SK-N-SH treated with all-trans-retinoic acid at 6 μM for 48 hours (cell line): ENCODE measurements around the gene ERH.

ENCODE experiments used
- ARNTL ChIP-seq: fragments of 450-650 bp; formaldehyde crosslinking; IDR thresholded peaks from 2 replicates; pipeline ENCODE4 v1.5.0; 2020; ENCODE audit warnings: low read depth, mild to moderate bottlenecking, moderate library complexity, borderline replicate concordance
- OSR1 ChIP-seq: fragments of 250-450 bp; sonication (Bioruptor Pico); IDR thresholded peaks from 2 replicates; pipeline ENCODE4 v1.8.0; 2022; ENCODE audit warnings: moderate library complexity, mild to moderate bottlenecking, inconsistent platforms
- POU6F1 ChIP-seq: fragments of 250-450 bp; sonication (Bioruptor Pico); IDR thresholded peaks from 2 replicates; pipeline ENCODE4 v1.8.0; 2021; ENCODE audit warnings: low read depth, mild to moderate bottlenecking, moderate library complexity, borderline replicate concordance
- PPARA ChIP-seq: fragments of 250-450 bp; sonication (Bioruptor Pico); IDR thresholded peaks from 2 replicates; pipeline ENCODE4 v1.5.0; 2020; ENCODE audit warnings: mild to moderate bottlenecking, borderline replicate concordance
- TCF4 ChIP-seq: fragments of 250-450 bp; sonication (Bioruptor Pico); IDR thresholded peaks from 2 replicates; pipeline ENCODE4 v1.8.0; 2021; ENCODE audit warnings: mild to moderate bottlenecking, moderate library complexity, borderline replicate concordance
- TOX ChIP-seq: fragments of 250-450 bp; sonication (Bioruptor Pico); IDR thresholded peaks from 2 replicates; pipeline ENCODE4 v1.8.0; 2021; ENCODE audit warnings: mild to moderate bottlenecking, moderate library complexity, borderline replicate concordance
- ZNF70 ChIP-seq: fragments of 450-650 bp; formaldehyde crosslinking; IDR thresholded peaks from 2 replicates; pipeline ENCODE4 v1.5.0; 2020; ENCODE audit warnings: mild to moderate bottlenecking, moderate library complexity
- ZNF8 ChIP-seq: fragments of 450-650 bp; formaldehyde crosslinking; IDR thresholded peaks from 2 replicates; pipeline ENCODE4 v1.5.0; 2020; ENCODE audit warnings: mild to moderate bottlenecking, moderate library complexity
- TF ChIP-seq, protein P1 (sequence below): fragments of 250-450 bp; sonication (Bioruptor Pico); IDR thresholded peaks from 2 replicates; pipeline ENCODE4 v1.5.1; 2021; ENCODE audit warnings: mild to moderate bottlenecking, moderate library complexity
- TF ChIP-seq, protein P2 (sequence below): fragments of 250-450 bp; sonication (Bioruptor Pico); IDR thresholded peaks from 2 replicates; pipeline ENCODE4 v1.5.1; 2020; ENCODE audit warnings: low read depth, mild to moderate bottlenecking, moderate library complexity

DNA sequence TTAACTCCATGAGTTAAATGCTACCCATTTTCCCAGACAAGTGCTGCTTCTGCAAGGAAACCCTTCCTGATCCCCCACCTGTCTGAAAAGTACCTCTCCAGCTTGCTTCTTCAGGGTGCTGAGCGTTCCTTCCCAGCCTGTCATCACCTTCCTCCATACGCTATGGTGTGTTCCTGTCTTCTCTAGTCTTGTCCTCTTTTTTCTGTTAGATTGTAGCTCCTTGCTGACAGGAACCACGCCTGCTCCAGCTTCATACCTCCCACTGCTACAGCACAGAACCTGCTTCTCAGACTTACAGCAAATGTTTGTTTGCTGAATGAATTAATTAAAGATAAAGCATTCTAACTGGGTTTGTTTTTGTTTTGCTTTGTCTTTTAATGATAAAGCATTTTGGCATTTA, 39.1 kb downstream of the ERH start:
- no peak for TF ChIP-seq ZNF8 (CRISPR knock-in tag)
- TF ChIP-seq ARNTL (CRISPR knock-in tag): no peak
- TF ChIP-seq OSR1: no peak
- TF ChIP-seq, protein P1, sequence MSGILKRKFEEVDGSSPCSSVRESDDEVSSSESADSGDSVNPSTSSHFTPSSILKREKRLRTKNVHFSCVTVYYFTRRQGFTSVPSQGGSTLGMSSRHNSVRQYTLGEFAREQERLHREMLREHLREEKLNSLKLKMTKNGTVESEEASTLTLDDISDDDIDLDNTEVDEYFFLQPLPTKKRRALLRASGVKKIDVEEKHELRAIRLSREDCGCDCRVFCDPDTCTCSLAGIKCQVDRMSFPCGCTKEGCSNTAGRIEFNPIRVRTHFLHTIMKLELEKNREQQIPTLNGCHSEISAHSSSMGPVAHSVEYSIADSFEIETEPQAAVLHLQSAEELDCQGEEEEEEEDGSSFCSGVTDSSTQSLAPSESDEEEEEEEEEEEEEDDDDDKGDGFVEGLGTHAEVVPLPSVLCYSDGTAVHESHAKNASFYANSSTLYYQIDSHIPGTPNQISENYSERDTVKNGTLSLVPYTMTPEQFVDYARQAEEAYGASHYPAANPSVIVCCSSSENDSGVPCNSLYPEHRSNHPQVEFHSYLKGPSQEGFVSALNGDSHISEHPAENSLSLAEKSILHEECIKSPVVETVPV (CRISPR knock-in tag): no peak
- no peak for TF ChIP-seq PPARA (CRISPR knock-in tag)
- no peak for TF ChIP-seq TCF4
- no peak for TF ChIP-seq POU6F1 (CRISPR knock-in tag)
- TF ChIP-seq, protein P2, sequence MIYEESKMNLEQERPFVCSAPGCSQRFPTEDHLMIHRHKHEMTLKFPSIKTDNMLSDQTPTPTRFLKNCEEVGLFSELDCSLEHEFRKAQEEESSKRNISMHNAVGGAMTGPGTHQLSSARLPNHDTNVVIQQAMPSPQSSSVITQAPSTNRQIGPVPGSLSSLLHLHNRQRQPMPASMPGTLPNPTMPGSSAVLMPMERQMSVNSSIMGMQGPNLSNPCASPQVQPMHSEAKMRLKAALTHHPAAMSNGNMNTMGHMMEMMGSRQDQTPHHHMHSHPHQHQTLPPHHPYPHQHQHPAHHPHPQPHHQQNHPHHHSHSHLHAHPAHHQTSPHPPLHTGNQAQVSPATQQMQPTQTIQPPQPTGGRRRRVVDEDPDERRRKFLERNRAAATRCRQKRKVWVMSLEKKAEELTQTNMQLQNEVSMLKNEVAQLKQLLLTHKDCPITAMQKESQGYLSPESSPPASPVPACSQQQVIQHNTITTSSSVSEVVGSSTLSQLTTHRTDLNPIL (CRISPR knock-in tag): no peak
- TF ChIP-seq TOX (CRISPR knock-in tag): no peak
- TF ChIP-seq ZNF70 (CRISPR knock-in tag): no peak
